Spleen (tissue), 11 donors: Measurements from ENCODE around the gene DMP1. TPM values are rescaled to one million over a fixed set of nuclear protein-coding genes. Genes with fewer than 3 reads are reported as not detected.

Source experiments
- DNase-seq: peaks from one replicate; pipeline ENCODE4 v3.0.0-alpha.2; 2020
- H3K27ac ChIP-seq, 8 donors: fragments of 200-600 bp; sonication (generic) in 7 of 8; 1 replicate in 4 of 8; 2 replicates in 4 of 8; pipeline versions ENCODE4 v1.5.0 to v1.8.0; 2016 to 2021; ENCODE audit warnings: inconsistent platforms in 4 of 8, mild to moderate bottlenecking in 4 of 8, moderate library complexity in 1 of 8
- H3K27me3 ChIP-seq, 7 donors: fragments of 200-600 bp; sonication (generic) in 6 of 7; replicated peaks in 1 of 7; 1 replicate in 4 of 7; 2 replicates in 3 of 7; pipeline versions ENCODE4 v1.5.0 to v1.8.0; 2016 to 2021; ENCODE audit warnings: inconsistent platforms in 3 of 7, mild to moderate bottlenecking in 1 of 7
- H3K36me3 ChIP-seq, 6 donors: fragments of 200-600 bp; sonication (generic) in 5 of 6; 1 replicate in 4 of 6; 2 replicates in 2 of 6; pipeline versions ENCODE4 v1.5.0 to v1.8.0; 2016 to 2021; ENCODE audit warnings: inconsistent platforms in 2 of 6
- H3K4me1 ChIP-seq, 6 donors: fragments of 200-600 bp; sonication (generic) in 5 of 6; 1 replicate in 3 of 6; 2 replicates in 3 of 6; pipeline versions ENCODE4 v1.5.0 to v1.8.0; 2016 to 2021; ENCODE audit warnings: inconsistent platforms in 3 of 6
- H3K4me3 ChIP-seq, 8 donors: fragments of 200-600 bp; sonication (generic) in 7 of 8; 1 replicate in 4 of 8; 2 replicates in 4 of 8; pipeline versions ENCODE4 v1.5.0 to v1.8.0; 2016 to 2021; ENCODE audit warnings: inconsistent platforms in 4 of 8, mild to moderate bottlenecking in 4 of 8, moderate library complexity in 2 of 8
- H3K9me3 ChIP-seq, 8 donors: fragments of 200-600 bp; sonication (generic) in 7 of 8; 1 replicate in 4 of 8; 2 replicates in 4 of 8; pipeline versions ENCODE4 v1.5.0 to v1.8.0; 2016 to 2021; ENCODE audit warnings: inconsistent platforms in 4 of 8
- CTCF ChIP-seq, 11 experiments: fragments of 200-600 bp in 7 of 11; fragments of 450-650 bp in 4 of 11; sonication (generic) in 4 of 11; IDR thresholded peaks in 8 of 11; conservative IDR thresholded peaks in 3 of 11; 1 replicate in 7 of 11; 2 replicates in 4 of 11; pipeline versions ENCODE4 v1.4.0 to v1.8.0; 2016 to 2021; ENCODE audit warnings: antibody characterized with exemption in 11 of 11, inconsistent platforms in 4 of 11, mild to moderate bottlenecking in 1 of 11
- POLR2A ChIP-seq, 3 donors: fragments of 450-650 bp; IDR thresholded peaks; one replicate each; pipeline ENCODE4 v1.5.1; 2017; ENCODE audit warnings: antibody characterized with exemption in 3 of 3, mild to moderate bottlenecking in 1 of 3
- POLR2AphosphoS5 ChIP-seq, 3 donors: sonication (generic); formaldehyde crosslinking; IDR thresholded peaks; one replicate each; pipeline ENCODE4 v1.5.1; 2017; ENCODE audit warnings: antibody characterized with exemption in 3 of 3
- WGBS, 5 donors: extraction: QIAGEN DNeasy Blood & Tissue Kit in 3 of 5; methylation state at CpG; one replicate each; pipeline versions ENCODE4 v1.1.5 to v1.1.7; 2013 to 2018; 5-methylcytosine and 5-hydroxymethylcytosine counted together
- intact Hi-C: fragments of 100-400 bp; cut with DNase I; formaldehyde crosslinking; loops from one replicate; pipeline ENCODE4 v1.15.0; 2023; ENCODE audit warnings: low total_unique reads
- polyA plus RNA-seq, 3 donors: library from polyadenylated mRNA; stranded (reverse); fragments of 200-250 nt; gene quantifications; one replicate each; pipeline ENCODE4 v1.2.1, GENCODE V29; 2013
- total RNA-seq, 7 donors: library from RNA; depleted of rRNA in 3 of 7; stranded (reverse); fragments of >200 nt in 3 of 7; fragmentation: NEBNext Ultra II Directional in 4 of 7; extraction: Animal tissue kit (Norgen Biotek cat#: 25700) in 4 of 7; gene quantifications; one replicate each; pipeline versions ENCODE4 v1.1.0 to v1.2.1, GENCODE V29; 2016 to 2021
- donor health status: healthy with polysubstance abuse.
- donor health status: DM: no; HTN: no; CAD: no; lungs with moderate emphysema.
- donor health status: DM: no; HTN: no; CAD: no.
- donor health status: Bipolar disorder and iron deficiency.
- donor health status: healthy.
- donor health status: DM: no; HTN: no; CAD: no.
- donor health status: DM: yes; HTN: yes; CAD: no.

DMP1 gene
- total and polyA plus RNA-seq, 10 donors: 0.02 TPM; not detected in 9

GRCh38 chr4:87707279-87707918 is 57.3 kb downstream of the DMP1 start:
- H3K4me3 ChIP-seq: no peak overlapping the region
- no peaks in the 10 kb centered on the region for H3K36me3 ChIP-seq
- H3K9me3 ChIP-seq: no peaks in the 10 kb centered on the region
- intact Hi-C loops: no loop called here
- 64 to 93% (median 70%) methylated on average over 3 to 4 of the region's 4 CpGs for WGBS, 5 donors
- no peaks in the 10 kb centered on the region for H3K27me3 ChIP-seq
- no peak for DNase-seq
- no peaks in the 10 kb centered on the region for H3K4me1 ChIP-seq
- TF ChIP-seq POLR2A (IDR thresholded peaks at IDR 0.05) (no peak), POLR2AphosphoS5 (IDR thresholded peaks at IDR 0.05) (no peak), CTCF (IDR thresholded peaks at IDR 0.05 in 8 of 11, conservative IDR thresholded peaks at IDR 0.05 in 3 of 11) (no peak)
- H3K27ac ChIP-seq: no peak overlapping the region

Other genes starting within 250 kb of the DMP1 start
- 10 to 100 TPM; 14.9 to 23.5 (median 20.8) TPM for gene NUDT9, start 227.7 kb upstream of the DMP1 start, total RNA-seq
- gene NUDT9, start 227.7 kb upstream of the DMP1 start, polyA plus RNA-seq: 10 to 100 TPM; 17.0 to 23.7 (median 19.9) TPM
- 100 to 1,000 TPM in 3 of 7 donors, 10 to 100 TPM in 4; 67.8 to 318 (median 95.8) TPM for gene SPARCL1, start 120.9 kb upstream of the DMP1 start, total RNA-seq
- 100 to 1,000 TPM in 1 of 3 donors, 10 to 100 TPM in 2; 27.2 to 112 (median 54.5) TPM for gene SPARCL1, start 120.9 kb upstream of the DMP1 start, polyA plus RNA-seq
- not detected for gene DSPP, start 41.8 kb upstream of the DMP1 start, total RNA-seq
- not detected for gene DSPP, start 41.8 kb upstream of the DMP1 start, polyA plus RNA-seq
- gene IBSP, start 149.3 kb downstream of the DMP1 start, total RNA-seq: not detected
- not detected for gene IBSP, start 149.3 kb downstream of the DMP1 start, polyA plus RNA-seq
- gene MEPE, start 182.7 kb downstream of the DMP1 start, total RNA-seq: not detected
- not detected for gene MEPE, start 182.7 kb downstream of the DMP1 start, polyA plus RNA-seq